ENCODE measurements around the gene CYP2B6. TPM values are rescaled to one million over a fixed set of nuclear protein-coding genes. Genes with fewer than 3 reads are reported as not detected.

The CYP2B6 gene
- total and polyA plus RNA-seq, 10 of the 15 experiments (the other 5 are each of a cell fraction or from before 2014, with no cell fraction given), result 0.23 to 0.86 TPM; not detected in 8

- TF ChIP-seq SREBF2 (IDR thresholded peaks at IDR 0.05; ENCODE audit: low read length) (no peak), SMC3 (IDR thresholded peaks at IDR 0.05; ENCODE audit: borderline replicate concordance, low read length) (no peak), RCOR1 (conservative IDR thresholded peaks at IDR 0.05; ENCODE audit: low read depth, low read length) (no peak)
These were observed 36.3 kb downstream of the CYP2B6 start (continued) for GRCh38 chr19:41027273-41027967.

- Histone ChIP-seq H2AFZ (ENCODE audit: control insufficient read depth, low read depth, low read length) (no peak overlapping the region), H3K9me3 (replicated peaks; ENCODE audit: control insufficient read depth, insufficient read depth, low read length) (no peaks in the 10 kb centered on the region; the same call in 2 of the 3 replicates), H3K4me2 (ENCODE audit: control insufficient read depth, insufficient read depth) (no peak overlapping the region), H3K9ac (ENCODE audit: control insufficient read depth, insufficient read depth, low read length) (no peak overlapping the region), H3K79me2 (ENCODE audit: control insufficient read depth, insufficient read depth, low read length) (no peaks in the 10 kb centered on the region), H3K27me3 (replicated peaks in 1 of 2; ENCODE audit: control insufficient read depth in 2 of 2, insufficient read depth in 2 of 2, low read length in 1 of 2) (no peaks in the 10 kb centered on the region), H3K4me3 (no peak overlapping the region), H3K4me1 (ENCODE audit: control insufficient read depth, insufficient read depth, low read length) (no peaks in the 10 kb centered on the region), H4K20me1 (ENCODE audit: control insufficient read depth, insufficient read depth) (no peaks in the 10 kb centered on the region), H3K27ac (ENCODE audit: control insufficient read depth, insufficient read depth) (no peak overlapping the region), H3K36me3 (ENCODE audit: control insufficient read depth in 2 of 2, insufficient read depth in 2 of 2, low read length in 1 of 2) (no peaks in the 10 kb centered on the region)
- RAD21 ChIA-PET (ENCODE audit: unreplicated experiment), result no interaction called here
- FAIRE-seq, result no peak
- WGBS (ENCODE audit: insufficient coverage, insufficient replicate concordance, low lambda C conversion rate, missing lambda C conversion rate), result 41% methylated on average over 4 of the region's 4 CpGs
- SMC1A ChIA-PET (ENCODE audit: uncharacterized antibody, unreplicated experiment), result no interaction called here
- TF ChIP-seq IRF4 (IDR thresholded peaks at IDR 0.05; ENCODE audit: low read depth, low read length) (no peak), EP300 (IDR thresholded peaks at IDR 0.05; ENCODE audit: borderline replicate concordance in 1 of 2, control insufficient read depth in 1 of 2, low read depth in 2 of 2, low read length in 2 of 2) (no peak), ESRRA (IDR thresholded peaks at IDR 0.05; ENCODE audit: low read length) (no peak), PKNOX1 (IDR thresholded peaks at IDR 0.05) (no peak), ETV6 (conservative IDR thresholded peaks at IDR 0.05 in 1 of 2, IDR thresholded peaks at IDR 0.05 in 1 of 2; ENCODE audit: borderline replicate concordance in 1 of 2, low read depth in 1 of 2) (no peak)
- BruUV-seq (replicated peaks), result no TSS peak
- no peak for ATAC-seq
- in situ Hi-C loops (cut with MboI), result no loop called here
- POLR2A ChIA-PET, result no interaction called here
- intact Hi-C loops (cut with micrococcal nuclease; ENCODE audit: unreplicated experiment), result no loop called here
- no peak for DNase-seq (ENCODE audit: low read depth, low spot score)
- CTCF ChIA-PET, result interaction anchor here (1.3 kb wide), 1 partner anchor 55 kb away, joined by 5 read pairs; no protein-coding TSS in a partner anchor
These were observed 38.7 kb downstream of the CYP2B6 start for GRCh38 chr19:41029524-41030432.
